Panc1 (cell line): ENCODE measurements around the gene BFAR. TPM values are rescaled to one million over a fixed set of nuclear protein-coding genes. Genes with fewer than 3 reads are reported as not detected.

Source experiments
- ATAC-seq: fragments of 200-7000 bp; cut with Tn5 transposase; 2 replicates; pipeline ENCODE4 v1.9.1; 2020; ENCODE audit warnings: mild to moderate bottlenecking, moderate library complexity
- BruUV-seq: library from RNA; stranded (reverse); fragments of 400-500 nt; replicated peaks from 2 replicates; lab custom pipeline; 2021; lab: Mats Ljungman, UMichigan
- CTCF ChIA-PET: fragments of 300-600 bp; sonication (Branson Sonifier 250); formaldehyde crosslinking; loops from one replicate; lab custom pipeline; 2022; ENCODE audit warnings: antibody characterized with exemption; lab: Charles Lee
- POLR2A ChIA-PET: fragments of 300-600 bp; sonication (Branson Sonifier 250); formaldehyde crosslinking; loops from one replicate; lab custom pipeline; 2022; ENCODE audit warnings: antibody characterized with exemption; lab: Charles Lee
- DNase-seq: peaks from one replicate; pipeline ENCODE4 v3.0.0-alpha.2; 2010; ENCODE audit warnings: low read depth, low spot score
- H3K27ac ChIP-seq: 2 replicates; pipeline ENCODE4 v1.5.1; 2011; ENCODE audit warnings: mild to moderate bottlenecking, low read length, inconsistent platforms
- H3K27me3 ChIP-seq: fragments of 200-500 bp; sonication (Bioruptor generic); 2 replicates; pipeline ENCODE4 v1.6.0; 2014; ENCODE audit warnings: low read length, inconsistent platforms; ENCODE audit not compliant: control insufficient read depth, insufficient read depth
- H3K36me3 ChIP-seq: fragments of 200-500 bp; sonication (Bioruptor generic); 2 replicates; pipeline ENCODE4 v1.5.1; 2014; ENCODE audit warnings: inconsistent platforms, mild to moderate bottlenecking, low read length, moderate library complexity; ENCODE audit not compliant: control insufficient read depth, insufficient read depth
- H3K4me1 ChIP-seq: 2 replicates; pipeline ENCODE4 v1.5.1; 2011; ENCODE audit warnings: inconsistent platforms, mild to moderate bottlenecking, low read length, moderate library complexity; ENCODE audit not compliant: control insufficient read depth, insufficient read depth
- H3K4me3 ChIP-seq, 2 experiments: 2 replicates each; pipeline ENCODE4 v1.5.1; 2011 to 2012; ENCODE audit warnings: low read depth in 2 of 2, low read length in 2 of 2, mild to moderate bottlenecking in 2 of 2, inconsistent platforms in 1 of 2, moderate library complexity in 1 of 2
- H3K9me3 ChIP-seq: fragments of 200-500 bp; sonication (Bioruptor generic); 2 replicates; pipeline ENCODE4 v1.5.1; 2014; ENCODE audit warnings: low read depth, mild to moderate bottlenecking, inconsistent platforms, low read length, moderate library complexity; ENCODE audit not compliant: control insufficient read depth, insufficient read depth
- POLR2AphosphoS5 ChIP-seq: IDR thresholded peaks from 2 replicates; pipeline ENCODE4 v1.6.1; 2012; ENCODE audit warnings: mild to moderate bottlenecking, low read depth, low read length, moderate library complexity
- SIN3A ChIP-seq: IDR thresholded peaks from 2 replicates; pipeline ENCODE4 v1.6.1; 2012; ENCODE audit warnings: low read depth, mild to moderate bottlenecking, low read length, moderate library complexity, borderline replicate concordance; ENCODE audit not compliant: insufficient read depth
- TCF7L2 ChIP-seq: IDR thresholded peaks from 2 replicates; pipeline ENCODE4 v1.6.1; 2011; ENCODE audit warnings: mild to moderate bottlenecking, low read depth, low read length, inconsistent platforms
- in situ Hi-C: cut with HindIII; loops from 2 replicates; pipeline ENCODE4 v1.10.0; 2016; ENCODE audit warnings: low sequenced_read_pairs, low pct_unique_long_range_greater_than_20kb
- intact Hi-C: fragments of 100-400 bp; cut with micrococcal nuclease; formaldehyde crosslinking; loops from one replicate; pipeline ENCODE4 v1.10.0; 2022; ENCODE audit not compliant: unreplicated experiment
- total RNA-seq: library from RNA; stranded (reverse); gene quantifications from one replicate; pipeline ENCODE4 v1.2.1, GENCODE V29; 2021; ENCODE audit not compliant: unreplicated experiment
- TF ChIP-seq, protein P1 (sequence below), 2 experiments: IDR thresholded peaks; 2 replicates each; pipeline ENCODE4 v1.6.1; 2011 to 2012; ENCODE audit warnings: low read depth in 2 of 2, control low read depth in 1 of 2, low read length in 1 of 2, mild to moderate bottlenecking in 1 of 2, moderate library complexity in 1 of 2; ENCODE audit not compliant: insufficient read depth in 1 of 2
- TF ChIP-seq, protein P2 (sequence below): fragments of 450-650 bp; IDR thresholded peaks from 2 replicates; pipeline ENCODE4 v1.5.1; 2017; ENCODE audit warnings: mild to moderate bottlenecking

BFAR gene
- total RNA-seq, 1 experiment from 2014 or later = 114 TPM

GRCh38 chr16:14613991-14614390, 18.8 kb upstream of the BFAR start:
- intact Hi-C loops = no loop called here
- in situ Hi-C loops = no loop called here
- ATAC-seq = no peak
- H3K9me3 ChIP-seq = no peaks in the 10 kb centered on the region
- H3K4me1 ChIP-seq = no peaks in the 10 kb centered on the region
- ChIA-PET CTCF (no interaction called here), POLR2A (no interaction called here)
- H3K27ac ChIP-seq = no peak overlapping the region
- BruUV-seq = no TSS peak
- no peak overlapping the region for H3K4me3 ChIP-seq
- H3K36me3 ChIP-seq = peaks cover 20% of the 10 kb centered on the region
- no peak for TF ChIP-seq TCF7L2
- no peak for TF ChIP-seq SIN3A
- TF ChIP-seq POLR2AphosphoS5 = no peak
- TF ChIP-seq, protein P1, sequence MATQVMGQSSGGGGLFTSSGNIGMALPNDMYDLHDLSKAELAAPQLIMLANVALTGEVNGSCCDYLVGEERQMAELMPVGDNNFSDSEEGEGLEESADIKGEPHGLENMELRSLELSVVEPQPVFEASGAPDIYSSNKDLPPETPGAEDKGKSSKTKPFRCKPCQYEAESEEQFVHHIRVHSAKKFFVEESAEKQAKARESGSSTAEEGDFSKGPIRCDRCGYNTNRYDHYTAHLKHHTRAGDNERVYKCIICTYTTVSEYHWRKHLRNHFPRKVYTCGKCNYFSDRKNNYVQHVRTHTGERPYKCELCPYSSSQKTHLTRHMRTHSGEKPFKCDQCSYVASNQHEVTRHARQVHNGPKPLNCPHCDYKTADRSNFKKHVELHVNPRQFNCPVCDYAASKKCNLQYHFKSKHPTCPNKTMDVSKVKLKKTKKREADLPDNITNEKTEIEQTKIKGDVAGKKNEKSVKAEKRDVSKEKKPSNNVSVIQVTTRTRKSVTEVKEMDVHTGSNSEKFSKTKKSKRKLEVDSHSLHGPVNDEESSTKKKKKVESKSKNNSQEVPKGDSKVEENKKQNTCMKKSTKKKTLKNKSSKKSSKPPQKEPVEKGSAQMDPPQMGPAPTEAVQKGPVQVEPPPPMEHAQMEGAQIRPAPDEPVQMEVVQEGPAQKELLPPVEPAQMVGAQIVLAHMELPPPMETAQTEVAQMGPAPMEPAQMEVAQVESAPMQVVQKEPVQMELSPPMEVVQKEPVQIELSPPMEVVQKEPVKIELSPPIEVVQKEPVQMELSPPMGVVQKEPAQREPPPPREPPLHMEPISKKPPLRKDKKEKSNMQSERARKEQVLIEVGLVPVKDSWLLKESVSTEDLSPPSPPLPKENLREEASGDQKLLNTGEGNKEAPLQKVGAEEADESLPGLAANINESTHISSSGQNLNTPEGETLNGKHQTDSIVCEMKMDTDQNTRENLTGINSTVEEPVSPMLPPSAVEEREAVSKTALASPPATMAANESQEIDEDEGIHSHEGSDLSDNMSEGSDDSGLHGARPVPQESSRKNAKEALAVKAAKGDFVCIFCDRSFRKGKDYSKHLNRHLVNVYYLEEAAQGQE (IDR thresholded peaks at IDR 0.05; ENCODE audit: insufficient read depth in 1 of 2, low read depth in 2 of 2, low read length in 1 of 2) = no peak
- TF ChIP-seq, protein P2, sequence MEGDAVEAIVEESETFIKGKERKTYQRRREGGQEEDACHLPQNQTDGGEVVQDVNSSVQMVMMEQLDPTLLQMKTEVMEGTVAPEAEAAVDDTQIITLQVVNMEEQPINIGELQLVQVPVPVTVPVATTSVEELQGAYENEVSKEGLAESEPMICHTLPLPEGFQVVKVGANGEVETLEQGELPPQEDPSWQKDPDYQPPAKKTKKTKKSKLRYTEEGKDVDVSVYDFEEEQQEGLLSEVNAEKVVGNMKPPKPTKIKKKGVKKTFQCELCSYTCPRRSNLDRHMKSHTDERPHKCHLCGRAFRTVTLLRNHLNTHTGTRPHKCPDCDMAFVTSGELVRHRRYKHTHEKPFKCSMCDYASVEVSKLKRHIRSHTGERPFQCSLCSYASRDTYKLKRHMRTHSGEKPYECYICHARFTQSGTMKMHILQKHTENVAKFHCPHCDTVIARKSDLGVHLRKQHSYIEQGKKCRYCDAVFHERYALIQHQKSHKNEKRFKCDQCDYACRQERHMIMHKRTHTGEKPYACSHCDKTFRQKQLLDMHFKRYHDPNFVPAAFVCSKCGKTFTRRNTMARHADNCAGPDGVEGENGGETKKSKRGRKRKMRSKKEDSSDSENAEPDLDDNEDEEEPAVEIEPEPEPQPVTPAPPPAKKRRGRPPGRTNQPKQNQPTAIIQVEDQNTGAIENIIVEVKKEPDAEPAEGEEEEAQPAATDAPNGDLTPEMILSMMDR = no peak
- DNase-seq = no peak
- H3K27me3 ChIP-seq = no peaks in the 10 kb centered on the region

- DNase-seq (no peak), ATAC-seq (no peak)
- ChIA-PET CTCF (no interaction called here), POLR2A (interaction anchor here (0.6 kb wide), 1 partner anchor 818 kb away, joined by 3 read pairs; no protein-coding TSS in a partner anchor)
- Histone ChIP-seq H3K27me3 (no peaks in the 10 kb centered on the region), H3K27ac (no peak overlapping the region), H3K4me1 (no peaks in the 10 kb centered on the region), H3K36me3 (peaks cover 13% of the 10 kb centered on the region), H3K4me3 (no peak overlapping the region), H3K9me3 (no peaks in the 10 kb centered on the region)
- intact Hi-C loops = no loop called here
- in situ Hi-C loops = no loop called here
- BruUV-seq = no TSS peak
- TF ChIP-seq POLR2AphosphoS5 (no peak), TCF7L2 (no peak), SIN3A (no peak)
- TF ChIP-seq, protein P2 = no peak
- TF ChIP-seq, protein P1 (IDR thresholded peaks at IDR 0.05; ENCODE audit: insufficient read depth in 1 of 2, low read depth in 2 of 2, low read length in 1 of 2) = no peak
Measured at GRCh38 chr16:14616280-14616679, 16.5 kb upstream of the BFAR start.
